ENCODE data around the gene IDI1. TPM values are rescaled to one million over a fixed set of nuclear protein-coding genes. Genes with fewer than 3 reads are reported as not detected.

IDI1 gene
- total and polyA plus RNA-seq, 2 of the 4 experiments (the other 2 are of a cell fraction), result 27.3 to 27.4 TPM

DNA sequence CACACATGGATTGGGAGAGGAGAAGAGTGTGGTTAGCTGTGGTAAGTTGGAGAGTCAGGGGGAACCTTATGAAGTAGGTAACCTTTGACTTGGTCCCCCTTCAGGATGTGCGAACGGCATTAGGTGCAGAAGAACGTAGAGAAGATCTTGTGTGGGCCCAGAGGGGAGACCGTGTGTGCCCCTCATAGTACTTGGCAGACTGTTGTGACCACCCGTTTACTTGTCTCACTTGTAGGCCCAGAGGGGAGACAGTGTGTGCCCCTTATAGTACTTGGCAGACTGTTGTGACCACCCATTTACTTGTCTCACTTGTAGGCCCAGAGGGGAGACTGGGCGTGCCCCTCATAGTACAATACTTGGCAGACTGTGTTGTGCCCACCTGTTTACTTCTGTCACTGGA is 58.1 kb downstream of the IDI1 start:
- CTCF ChIA-PET, result no interaction called here
- Histone ChIP-seq H2AFZ (replicated peaks; ENCODE audit: low read length, poor library complexity) (no peak overlapping the region), H3K4me1 (ENCODE audit: control insufficient read depth, insufficient read depth, low read length) (peaks cover 11% of the 10 kb centered on the region), H3K9me1 (ENCODE audit: insufficient read depth, low read length) (peaks cover 17% of the 10 kb centered on the region), H4K91ac (ENCODE audit: insufficient read depth, low read depth, low read length) (no peak overlapping the region), H2BK120ac (ENCODE audit: low read depth, low read length) (no peak overlapping the region), H2BK5ac (ENCODE audit: low read depth, low read length, poor library complexity, severe bottlenecking) (no peak overlapping the region), H3K4ac (ENCODE audit: low read depth, low read length) (no peak overlapping the region), H3K18ac (ENCODE audit: low read depth, low read length) (no peak overlapping the region), H2BK15ac (ENCODE audit: low read depth, low read length) (no peak overlapping the region), H3K23ac (ENCODE audit: low read depth, low read length) (no peak overlapping the region), H3K56ac (ENCODE audit: extremely low read depth, insufficient read depth, low read length) (no peak overlapping the region), H3K14ac (replicated peaks; ENCODE audit: low read depth, low read length) (no peak overlapping the region), H2BK20ac (ENCODE audit: low read depth, low read length) (no peak overlapping the region), H3K27me3 (ENCODE audit: control insufficient read depth, insufficient read depth, low read length) (no peaks in the 10 kb centered on the region), H3K9me3 (ENCODE audit: control insufficient read depth, insufficient read depth, low read length) (no peaks in the 10 kb centered on the region), H3K9ac (ENCODE audit: low read depth, low read length) (no peak overlapping the region), H4K5ac (ENCODE audit: low read depth, low read length) (no peak overlapping the region), H2AK9ac (replicated peaks; ENCODE audit: low read depth, low read length, poor library complexity) (no peak overlapping the region), H3K79me1 (ENCODE audit: low read depth in 1 of 2, low read length in 2 of 2) (peaks cover 34 to 58% of the 10 kb centered on the region in 2 experiments), H2AK5ac (ENCODE audit: low read depth, low read length) (no peak overlapping the region), H3K4me3 (ENCODE audit: insufficient read depth, low read depth, low read length) (no peak overlapping the region), H3K36me3 (ENCODE audit: control insufficient read depth, insufficient read depth, low read length) (peaks cover 20% of the 10 kb centered on the region), H3K27ac (ENCODE audit: insufficient read depth, low read length) (no peak overlapping the region), H4K20me1 (ENCODE audit: insufficient read depth, low read length) (peaks cover 46% of the 10 kb centered on the region), H4K8ac (ENCODE audit: low read depth in 2 of 2, low read length in 2 of 2) (no peak overlapping the region), H3K4me2 (ENCODE audit: low read depth, low read length) (no peak overlapping the region)
- POLR2A ChIA-PET (ENCODE audit: unreplicated experiment), result no interaction called here
- WGBS, 2 experiments (ENCODE audit: extremely low coverage in 2 of 2, insufficient read length in 1 of 2), result 81% methylated on average over 6 of the region's 6 CpGs; no CpG with 5 or more reads in 1 of the 2 experiments
- no peak for ATAC-seq (ENCODE audit: low read depth)
- no TSS peak for BruUV-seq (replicated peaks)
- dilution Hi-C loops (cut with HindIII; ENCODE audit: low sequenced_read_pairs, unreplicated experiment) (no loop called here), in situ Hi-C loops (cut with MboI; ENCODE audit: low sequenced_read_pairs) (no loop called here), intact Hi-C loops (cut with micrococcal nuclease) (no loop called here)
- TF ChIP-seq CEBPB (IDR thresholded peaks at IDR 0.05; ENCODE audit: low read depth, low read length), result no peak
- TF ChIP-seq, protein P1, sequence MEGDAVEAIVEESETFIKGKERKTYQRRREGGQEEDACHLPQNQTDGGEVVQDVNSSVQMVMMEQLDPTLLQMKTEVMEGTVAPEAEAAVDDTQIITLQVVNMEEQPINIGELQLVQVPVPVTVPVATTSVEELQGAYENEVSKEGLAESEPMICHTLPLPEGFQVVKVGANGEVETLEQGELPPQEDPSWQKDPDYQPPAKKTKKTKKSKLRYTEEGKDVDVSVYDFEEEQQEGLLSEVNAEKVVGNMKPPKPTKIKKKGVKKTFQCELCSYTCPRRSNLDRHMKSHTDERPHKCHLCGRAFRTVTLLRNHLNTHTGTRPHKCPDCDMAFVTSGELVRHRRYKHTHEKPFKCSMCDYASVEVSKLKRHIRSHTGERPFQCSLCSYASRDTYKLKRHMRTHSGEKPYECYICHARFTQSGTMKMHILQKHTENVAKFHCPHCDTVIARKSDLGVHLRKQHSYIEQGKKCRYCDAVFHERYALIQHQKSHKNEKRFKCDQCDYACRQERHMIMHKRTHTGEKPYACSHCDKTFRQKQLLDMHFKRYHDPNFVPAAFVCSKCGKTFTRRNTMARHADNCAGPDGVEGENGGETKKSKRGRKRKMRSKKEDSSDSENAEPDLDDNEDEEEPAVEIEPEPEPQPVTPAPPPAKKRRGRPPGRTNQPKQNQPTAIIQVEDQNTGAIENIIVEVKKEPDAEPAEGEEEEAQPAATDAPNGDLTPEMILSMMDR (conservative IDR thresholded peaks at IDR 0.05; ENCODE audit: low read depth, low read length), result no peak
- TF ChIP-seq MAZ (IDR thresholded peaks at IDR 0.05; ENCODE audit: borderline replicate concordance, low read depth, low read length), result no peak
- no peak for TF ChIP-seq RFX5 (IDR thresholded peaks at IDR 0.05; ENCODE audit: low read depth, low read length)
- TF ChIP-seq BHLHE40 (IDR thresholded peaks at IDR 0.05; ENCODE audit: low read depth, low read length), result no peak
- TF ChIP-seq, protein P2, sequence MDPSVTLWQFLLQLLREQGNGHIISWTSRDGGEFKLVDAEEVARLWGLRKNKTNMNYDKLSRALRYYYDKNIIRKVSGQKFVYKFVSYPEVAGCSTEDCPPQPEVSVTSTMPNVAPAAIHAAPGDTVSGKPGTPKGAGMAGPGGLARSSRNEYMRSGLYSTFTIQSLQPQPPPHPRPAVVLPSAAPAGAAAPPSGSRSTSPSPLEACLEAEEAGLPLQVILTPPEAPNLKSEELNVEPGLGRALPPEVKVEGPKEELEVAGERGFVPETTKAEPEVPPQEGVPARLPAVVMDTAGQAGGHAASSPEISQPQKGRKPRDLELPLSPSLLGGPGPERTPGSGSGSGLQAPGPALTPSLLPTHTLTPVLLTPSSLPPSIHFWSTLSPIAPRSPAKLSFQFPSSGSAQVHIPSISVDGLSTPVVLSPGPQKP (IDR thresholded peaks at IDR 0.05; ENCODE audit: borderline replicate concordance, low read depth, low read length), result no peak
- TF ChIP-seq, protein P3, sequence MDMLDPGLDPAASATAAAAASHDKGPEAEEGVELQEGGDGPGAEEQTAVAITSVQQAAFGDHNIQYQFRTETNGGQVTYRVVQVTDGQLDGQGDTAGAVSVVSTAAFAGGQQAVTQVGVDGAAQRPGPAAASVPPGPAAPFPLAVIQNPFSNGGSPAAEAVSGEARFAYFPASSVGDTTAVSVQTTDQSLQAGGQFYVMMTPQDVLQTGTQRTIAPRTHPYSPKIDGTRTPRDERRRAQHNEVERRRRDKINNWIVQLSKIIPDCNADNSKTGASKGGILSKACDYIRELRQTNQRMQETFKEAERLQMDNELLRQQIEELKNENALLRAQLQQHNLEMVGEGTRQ (IDR thresholded peaks at IDR 0.05; ENCODE audit: low read depth, low read length), result no peak
- no peak for TF ChIP-seq RCOR1 (IDR thresholded peaks at IDR 0.05; ENCODE audit: insufficient replicate concordance, low read length)
- no peak for TF ChIP-seq NFE2L2 (IDR thresholded peaks at IDR 0.05; ENCODE audit: low read depth, low read length)
- TF ChIP-seq SMC3 (IDR thresholded peaks at IDR 0.05; ENCODE audit: low read depth, low read length), result no peak
- TF ChIP-seq MAFK (IDR thresholded peaks at IDR 0.05; ENCODE audit: low read depth, low read length), result no peak
- TF ChIP-seq RAD21 (IDR thresholded peaks at IDR 0.05; ENCODE audit: low read length), result no peak
- no peak for TF ChIP-seq CHD1 (IDR thresholded peaks at IDR 0.05; ENCODE audit: low read depth, low read length)
- no peak for TF ChIP-seq POLR2A (IDR thresholded peaks at IDR 0.05; ENCODE audit: low read depth, low read length)
- no peak for DNase-seq
